HL-60 (cell line): ENCODE measurements around the gene CPS1.

ENCODE experiments used
- CTCF ChIP-seq: IDR thresholded peaks from one replicate; pipeline ENCODE4 v1.5.1; 2011; ENCODE audit warnings: low read length, control low read depth, inconsistent platforms; ENCODE audit not compliant: insufficient read depth
- POLR2AphosphoS5 ChIP-seq: IDR thresholded peaks from 2 replicates; pipeline ENCODE4 v1.6.1; 2012; ENCODE audit warnings: low read depth

- TF ChIP-seq CTCF (no peak), POLR2AphosphoS5 (no peak)
Observed at GRCh38 chr2:210540900-210541289, 15.5 kb upstream of the CPS1 start.
